GM19468 (cell line): ENCODE measurements around the gene BARX2.
"Not testable (repeated sequence)": the region's sequence is repeated elsewhere in the genome, so short reads cannot be mapped to it uniquely, and the experiment has no call there.

Experiments used
- ATAC-seq: cut with Tn5 transposase; IDR thresholded peaks from one replicate; pipeline ENCODE4 v1.9.1; 2021; ENCODE audit warnings: mild to moderate bottlenecking, moderate library complexity, moderate number of reproducible peaks; ENCODE audit not compliant: unreplicated experiment; ENCODE audit errors: extremely low read depth

BARX2 gene, protein sequence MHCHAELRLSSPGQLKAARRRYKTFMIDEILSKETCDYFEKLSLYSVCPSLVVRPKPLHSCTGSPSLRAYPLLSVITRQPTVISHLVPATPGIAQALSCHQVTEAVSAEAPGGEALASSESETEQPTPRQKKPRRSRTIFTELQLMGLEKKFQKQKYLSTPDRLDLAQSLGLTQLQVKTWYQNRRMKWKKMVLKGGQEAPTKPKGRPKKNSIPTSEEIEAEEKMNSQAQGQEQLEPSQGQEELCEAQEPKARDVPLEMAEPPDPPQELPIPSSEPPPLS

DNA sequence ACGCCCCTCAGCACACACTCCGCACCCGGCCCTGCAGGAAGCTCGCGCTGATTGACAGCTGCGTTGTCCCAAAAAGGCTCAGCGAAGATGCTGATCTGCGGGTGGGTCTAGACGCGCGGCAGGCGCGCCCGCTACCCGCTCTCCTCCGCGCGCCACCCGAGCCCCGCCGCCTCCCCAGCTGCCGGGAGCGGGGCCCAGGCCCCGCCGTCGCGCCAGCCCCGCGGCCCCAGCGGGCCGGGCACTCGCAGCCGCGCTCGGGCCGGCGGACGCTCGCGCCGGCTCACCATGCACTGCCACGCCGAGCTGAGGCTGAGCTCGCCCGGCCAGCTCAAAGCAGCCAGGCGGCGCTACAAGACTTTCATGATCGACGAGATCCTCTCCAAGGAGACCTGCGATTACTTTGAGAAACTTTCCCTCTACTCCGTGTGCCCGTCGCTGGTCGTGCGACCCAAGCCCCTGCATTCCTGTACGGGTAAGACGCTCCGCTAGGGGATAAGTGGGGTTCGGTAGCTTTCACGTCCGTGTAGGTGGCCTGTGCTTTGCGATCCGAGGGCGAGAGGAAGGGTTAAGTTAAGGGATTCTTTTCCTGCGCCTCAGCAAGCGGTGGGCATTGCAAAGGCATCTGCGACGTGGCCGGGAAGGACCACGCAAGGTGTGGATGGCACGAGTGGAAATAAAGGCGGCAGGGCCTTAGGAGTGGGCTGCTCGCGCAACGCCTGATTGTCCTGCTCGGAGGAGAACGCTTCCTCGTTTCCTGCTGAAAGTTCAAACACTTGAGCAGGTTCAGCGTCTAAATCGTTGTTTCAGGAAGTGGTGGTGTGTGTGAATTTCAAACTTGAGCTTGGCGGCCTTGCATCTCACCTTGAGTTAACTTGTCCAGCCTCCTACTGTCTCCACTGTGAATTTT is at the start of gene BARX2:
Gene BARX2 (plus strand): TSS at position 98 of the 907 bp plus-strand sequence. CDS start 188 bp downstream, at position 286.
- no peak for ATAC-seq

DNA sequence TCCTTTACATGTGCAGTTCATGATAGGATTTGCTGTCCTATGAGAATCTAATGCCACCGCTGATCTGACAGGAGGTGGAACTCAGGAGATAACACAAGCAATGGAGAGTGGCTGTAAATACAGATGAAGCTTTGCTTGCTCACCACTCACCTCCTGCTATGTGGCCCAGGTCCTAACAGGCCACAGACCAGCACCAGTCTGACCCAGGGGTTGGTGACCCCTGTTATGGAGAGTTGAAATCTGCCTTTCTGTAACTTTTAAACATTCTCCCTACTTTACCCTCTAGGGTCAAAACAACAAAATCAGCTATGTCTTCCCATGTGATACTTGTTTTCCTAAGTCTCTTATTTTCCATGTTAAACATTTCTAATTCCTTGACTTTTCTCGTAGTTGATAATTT is 48.7 kb upstream of the BARX2 start:
- no peak for ATAC-seq

- not testable (repeated sequence) for ATAC-seq
Measured at GRCh38 chr11:129327708-129328107, 47.9 kb upstream of the BARX2 start.

DNA sequence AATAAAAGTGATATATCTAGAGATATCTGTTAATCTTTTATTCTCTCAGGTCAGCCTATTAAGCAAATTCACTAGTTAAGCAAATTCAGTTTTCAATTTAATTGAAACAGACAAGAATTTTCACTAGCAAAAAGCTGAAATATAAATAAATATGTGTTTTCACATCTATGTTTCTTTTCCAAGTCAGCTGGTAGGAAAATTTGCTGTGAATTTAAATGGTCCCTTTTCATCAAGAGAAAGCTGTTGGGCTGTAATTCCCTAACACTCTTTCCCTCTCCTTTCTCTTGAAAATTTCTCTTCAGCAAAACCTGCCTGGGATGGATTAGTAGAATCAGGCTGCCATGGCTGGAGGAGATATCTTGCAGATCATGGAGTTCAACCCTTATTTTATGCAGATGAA is 46.9 kb upstream of the BARX2 start:
- no peak for ATAC-seq

GRCh38 chr11:129331217-129331616 is 44.4 kb upstream of the BARX2 start:
- ATAC-seq, result no peak

GRCh38 chr11:129331871-129332274 is 43.8 kb upstream of the BARX2 start:
- ATAC-seq, result peak; percentile 71

GRCh38 chr11:129333873-129334272 is 41.8 kb upstream of the BARX2 start:
- no peak for ATAC-seq

DNA sequence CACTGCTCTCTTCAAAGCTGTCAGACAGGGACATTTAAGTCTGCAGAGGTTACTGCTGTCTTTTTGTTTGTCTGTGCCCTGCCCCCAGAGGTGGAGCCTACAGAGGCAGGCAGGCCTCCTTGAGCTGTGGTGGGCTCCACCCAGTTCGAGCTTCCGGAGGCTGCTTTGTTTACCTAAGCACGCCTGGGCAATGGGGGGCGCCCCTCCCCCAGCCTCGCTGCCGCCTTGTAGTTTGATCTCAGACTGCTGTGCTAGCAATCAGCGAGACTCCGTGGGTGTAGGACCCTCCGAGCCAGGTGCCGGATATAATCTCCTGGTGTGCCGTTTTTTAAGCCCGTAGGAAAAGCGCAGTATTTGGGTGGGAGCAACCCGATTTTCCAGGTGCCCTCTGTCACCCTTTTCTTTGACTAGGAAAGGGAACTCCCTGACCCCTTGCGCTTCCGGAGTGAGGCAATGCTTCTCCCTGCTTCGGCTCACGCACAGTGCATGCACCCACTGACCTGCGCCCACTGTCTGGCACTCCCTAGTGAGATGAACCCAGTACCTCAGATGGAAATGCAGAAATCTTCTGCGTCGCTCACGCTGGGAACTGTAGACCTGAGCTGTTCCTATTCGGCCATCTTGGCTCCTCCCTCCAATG is 31.2 kb upstream of the BARX2 start:
- ATAC-seq, result not testable (repeated sequence)

GRCh38 chr11:129346916-129347315 is 28.7 kb upstream of the BARX2 start:
- ATAC-seq, result no peak

- ATAC-seq, result no peak
Measured at GRCh38 chr11:129348813-129349212, 26.8 kb upstream of the BARX2 start.

DNA sequence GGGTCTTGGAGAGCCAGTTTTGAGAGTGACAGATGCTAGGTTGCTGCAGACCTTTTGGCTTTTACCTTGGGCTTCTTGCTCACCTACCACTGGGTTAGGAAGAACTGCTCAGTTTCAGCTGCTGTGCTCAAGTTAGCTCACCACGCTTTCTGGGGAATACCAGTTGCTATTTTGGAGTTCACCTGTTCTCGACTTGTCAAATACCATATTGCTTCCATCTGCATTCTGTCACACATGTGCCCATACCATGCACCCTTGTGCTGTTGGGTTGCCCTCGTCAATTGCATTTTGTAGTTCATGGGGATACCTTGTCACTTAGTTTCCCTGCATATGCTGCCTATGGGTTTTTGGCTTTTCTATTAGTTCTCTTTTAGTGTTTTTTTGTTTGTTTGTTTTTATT is 23.0 kb upstream of the BARX2 start:
- ATAC-seq, result no peak

GRCh38 chr11:129354691-129355090 is 21.0 kb upstream of the BARX2 start:
- ATAC-seq, result no peak

DNA sequence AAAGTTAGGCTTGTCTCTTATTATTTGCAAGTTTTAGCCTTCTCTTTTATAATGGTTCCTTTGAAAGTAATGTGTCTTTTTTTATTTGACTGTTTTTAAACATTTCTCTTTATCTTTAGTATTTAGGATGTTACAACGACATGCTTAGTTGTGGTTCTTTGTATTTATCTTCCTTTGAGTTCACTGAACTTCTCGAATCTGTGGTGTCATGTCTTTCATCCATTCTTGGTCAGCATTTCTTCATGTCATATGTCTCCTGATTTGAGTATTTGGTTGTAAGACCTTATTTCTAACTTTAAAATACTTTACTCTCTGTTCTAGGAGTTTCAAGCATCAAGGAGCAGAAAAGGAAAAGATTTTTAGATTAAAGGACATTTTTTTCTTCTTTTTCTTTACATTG is 15.9 kb upstream of the BARX2 start:
- ATAC-seq, result no peak

DNA sequence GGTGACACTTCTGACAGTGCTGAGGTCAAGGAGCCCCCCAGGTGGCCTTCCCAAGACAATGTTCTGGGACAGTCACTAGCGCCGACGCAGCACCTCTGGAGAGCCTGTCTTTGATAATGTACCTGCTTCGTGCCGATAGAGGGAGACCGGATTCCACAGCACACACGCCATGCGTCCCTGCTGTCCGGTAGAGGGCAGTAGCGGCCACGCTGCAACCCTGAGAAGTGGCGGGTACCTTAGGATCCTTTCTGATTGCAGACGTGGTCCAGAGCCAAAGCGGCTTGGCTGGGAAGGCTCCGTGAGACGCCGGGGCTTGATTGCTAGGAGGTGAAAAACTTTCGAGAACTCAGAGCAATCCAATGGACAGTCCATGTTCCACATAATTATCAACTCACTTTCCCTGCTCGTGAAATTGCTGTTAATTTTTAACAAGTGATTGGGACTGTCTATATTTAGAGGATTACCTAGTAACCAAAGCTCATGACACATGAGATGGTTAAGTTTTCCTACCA is 11.4 kb upstream of the BARX2 start:
- ATAC-seq, result peak; percentile 99

GRCh38 chr11:129365816-129366215 is 9.8 kb upstream of the BARX2 start:
- no peak for ATAC-seq

DNA sequence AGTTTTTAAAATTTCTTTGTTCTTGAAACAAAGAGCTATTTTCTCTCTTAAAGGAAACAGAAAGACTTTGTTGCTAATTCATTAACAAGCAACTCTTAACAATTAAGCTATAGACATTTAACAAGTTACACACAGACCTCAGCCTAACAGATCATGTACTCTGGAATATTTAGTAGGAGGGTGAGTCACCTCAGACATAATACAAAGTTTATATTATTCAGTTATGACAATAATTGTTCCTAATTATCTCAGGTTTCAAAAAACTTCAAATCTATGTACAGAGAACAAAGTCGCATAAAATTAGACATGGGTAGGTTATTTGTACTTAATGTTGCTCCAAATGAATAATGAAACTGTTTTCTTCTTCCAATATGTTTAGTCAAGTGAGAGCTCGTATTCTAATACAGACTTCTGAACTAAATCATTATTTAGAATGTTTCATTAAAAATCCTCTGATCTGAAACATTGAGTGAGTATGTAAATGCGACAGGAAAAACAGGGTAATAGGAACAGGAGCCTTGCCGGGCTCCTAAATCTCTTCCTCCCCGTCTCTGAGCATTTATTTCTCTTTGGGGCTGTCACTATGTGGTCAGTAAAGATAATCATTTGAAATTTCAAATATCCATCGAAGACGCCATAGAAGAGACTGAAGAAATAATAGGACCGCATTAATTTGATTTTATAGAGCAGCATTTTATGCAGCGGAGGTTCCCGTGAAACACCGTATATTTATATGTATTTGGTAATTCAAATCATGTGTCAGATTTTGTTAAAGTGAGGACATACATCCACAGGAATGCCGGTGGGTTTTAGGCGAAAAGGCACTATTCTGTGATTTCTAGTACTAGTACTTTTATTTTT is 8.7 kb upstream of the BARX2 start:
- ATAC-seq, result no peak

GRCh38 chr11:129368889-129369672 is 6.6 kb upstream of the BARX2 start:
- no peak for ATAC-seq

GRCh38 chr11:129370715-129371114 is 4.9 kb upstream of the BARX2 start:
- ATAC-seq, result no peak
